ENCODE results near the gene DAB2IP. TPM values are rescaled to one million over a fixed set of nuclear protein-coding genes. Genes with fewer than 3 reads are reported as not detected.

The DAB2IP gene
- total and polyA plus RNA-seq, 4 donors, result 2.3 to 13.1 (median 5.4) TPM

GRCh38 chr9:121818016-121818661 lies 166.7 kb downstream of the DAB2IP start:
- no peak for DNase-seq (ENCODE audit: low spot score)
- TF ChIP-seq HNF4G (IDR thresholded peaks at IDR 0.05), result no peak
- TF ChIP-seq, protein P1, sequence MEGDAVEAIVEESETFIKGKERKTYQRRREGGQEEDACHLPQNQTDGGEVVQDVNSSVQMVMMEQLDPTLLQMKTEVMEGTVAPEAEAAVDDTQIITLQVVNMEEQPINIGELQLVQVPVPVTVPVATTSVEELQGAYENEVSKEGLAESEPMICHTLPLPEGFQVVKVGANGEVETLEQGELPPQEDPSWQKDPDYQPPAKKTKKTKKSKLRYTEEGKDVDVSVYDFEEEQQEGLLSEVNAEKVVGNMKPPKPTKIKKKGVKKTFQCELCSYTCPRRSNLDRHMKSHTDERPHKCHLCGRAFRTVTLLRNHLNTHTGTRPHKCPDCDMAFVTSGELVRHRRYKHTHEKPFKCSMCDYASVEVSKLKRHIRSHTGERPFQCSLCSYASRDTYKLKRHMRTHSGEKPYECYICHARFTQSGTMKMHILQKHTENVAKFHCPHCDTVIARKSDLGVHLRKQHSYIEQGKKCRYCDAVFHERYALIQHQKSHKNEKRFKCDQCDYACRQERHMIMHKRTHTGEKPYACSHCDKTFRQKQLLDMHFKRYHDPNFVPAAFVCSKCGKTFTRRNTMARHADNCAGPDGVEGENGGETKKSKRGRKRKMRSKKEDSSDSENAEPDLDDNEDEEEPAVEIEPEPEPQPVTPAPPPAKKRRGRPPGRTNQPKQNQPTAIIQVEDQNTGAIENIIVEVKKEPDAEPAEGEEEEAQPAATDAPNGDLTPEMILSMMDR (IDR thresholded peaks at IDR 0.05; ENCODE audit: low read depth, low read length, missing input control), result no peak
- TF ChIP-seq RAD21 (IDR thresholded peaks at IDR 0.05), result no peak
- TF ChIP-seq TAF1 (conservative IDR thresholded peaks at IDR 0.05), result no peak
- TF ChIP-seq ZBTB33 (IDR thresholded peaks at IDR 0.05), result no peak
- no peak for TF ChIP-seq NR2F2 (IDR thresholded peaks at IDR 0.05)
- no peak for TF ChIP-seq RXRA (IDR thresholded peaks at IDR 0.05)
- TF ChIP-seq GABPA (IDR thresholded peaks at IDR 0.05 in 1 of 2, conservative IDR thresholded peaks at IDR 0.05 in 1 of 2), result no peak
- TF ChIP-seq HNF4A (conservative IDR thresholded peaks at IDR 0.05), result no peak
- no peak for TF ChIP-seq FOXA1 (IDR thresholded peaks at IDR 0.05)
- no peak for TF ChIP-seq FOXA2 (IDR thresholded peaks at IDR 0.05)
- TF ChIP-seq MAX (IDR thresholded peaks at IDR 0.05), result no peak
- TF ChIP-seq JUND (IDR thresholded peaks at IDR 0.05), result no peak
- no peak for TF ChIP-seq EGR1 (IDR thresholded peaks at IDR 0.05; ENCODE audit: low read depth in 2 of 2)
- no peak for TF ChIP-seq YY1 (IDR thresholded peaks at IDR 0.05)
- Histone ChIP-seq H3K36me3 (ENCODE audit: control insufficient read depth in 4 of 4, insufficient read depth in 3 of 4, low read depth in 1 of 4, low read length in 3 of 4) (no peaks in the 10 kb centered on the region), H3K27me3 (ENCODE audit: control insufficient read depth in 4 of 4, insufficient read depth in 4 of 4, low read length in 3 of 4) (no peaks in the 10 kb centered on the region), H3K9ac (ENCODE audit: low read depth in 1 of 2, low read length in 2 of 2) (no peak overlapping the region), H3K9me3 (ENCODE audit: control insufficient read depth in 4 of 4, low read length in 3 of 4) (no peaks in the 10 kb centered on the region), H3K4me3 (ENCODE audit: low read depth in 1 of 3, low read length in 3 of 3) (no peak overlapping the region), H3K27ac (ENCODE audit: low read depth in 1 of 2, low read length in 2 of 2) (no peak overlapping the region), H3K4me1 (ENCODE audit: control insufficient read depth in 4 of 4, insufficient read depth in 4 of 4, low read length in 3 of 4) (no peaks in the 10 kb centered on the region)
- WGBS, result 88% methylated on average over 19 of the region's 19 CpGs

DNA sequence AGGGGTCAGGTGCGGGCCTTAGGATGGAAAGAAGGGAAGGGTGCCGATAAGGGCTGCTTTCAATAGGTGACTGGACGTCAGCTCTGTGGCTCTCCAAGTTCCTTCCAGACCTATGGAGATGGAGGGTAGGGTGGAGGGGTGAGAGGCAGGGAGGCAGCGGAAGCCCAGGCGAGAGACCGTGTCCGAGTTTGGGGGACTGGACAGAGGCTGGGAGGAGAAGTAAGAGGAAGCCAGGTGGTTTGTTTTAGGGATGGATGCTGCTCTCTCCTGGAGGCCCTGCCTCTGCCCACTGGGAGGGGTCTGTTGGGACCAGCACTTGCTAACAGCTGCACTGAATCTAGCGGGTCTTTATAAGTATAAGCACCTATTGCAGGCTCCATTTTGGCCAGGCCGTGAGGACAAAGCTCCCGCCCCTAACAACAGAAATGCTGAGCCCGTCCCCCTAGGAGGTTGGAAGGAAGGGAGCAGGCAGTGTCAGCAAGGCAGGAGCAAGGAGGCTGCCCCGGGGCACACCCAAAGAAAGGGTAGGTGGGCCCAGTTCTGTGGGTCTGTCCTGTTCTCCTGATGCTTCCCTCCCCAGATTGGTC lies 167.5 kb downstream of the DAB2IP start:
- no peaks in the 10 kb centered on the region for H3K27me3 ChIP-seq (ENCODE audit: control insufficient read depth in 4 of 4, insufficient read depth in 4 of 4, low read length in 3 of 4)
- DNase-seq (ENCODE audit: low spot score), result no peak
- H3K27ac ChIP-seq (ENCODE audit: low read depth in 1 of 2, low read length in 2 of 2), result no peak overlapping the region
- no peak for TF ChIP-seq YY1 (IDR thresholded peaks at IDR 0.05)
- TF ChIP-seq MAX (IDR thresholded peaks at IDR 0.05), result no peak
- TF ChIP-seq RXRA (IDR thresholded peaks at IDR 0.05), result no peak
- no peak for TF ChIP-seq JUND (IDR thresholded peaks at IDR 0.05)
- no peak for TF ChIP-seq NR2F2 (IDR thresholded peaks at IDR 0.05)
- TF ChIP-seq GABPA (IDR thresholded peaks at IDR 0.05 in 1 of 2, conservative IDR thresholded peaks at IDR 0.05 in 1 of 2), result no peak
- no peak for TF ChIP-seq TAF1 (conservative IDR thresholded peaks at IDR 0.05)
- TF ChIP-seq FOXA2 (IDR thresholded peaks at IDR 0.05), result no peak
- TF ChIP-seq FOXA1 (IDR thresholded peaks at IDR 0.05), result no peak
- TF ChIP-seq HNF4A (conservative IDR thresholded peaks at IDR 0.05), result no peak
- H3K36me3 ChIP-seq (ENCODE audit: control insufficient read depth in 4 of 4, insufficient read depth in 3 of 4, low read depth in 1 of 4, low read length in 3 of 4), result no peaks in the 10 kb centered on the region
- 90% methylated on average over 12 of the region's 12 CpGs for WGBS
- no peak overlapping the region for H3K9ac ChIP-seq (ENCODE audit: low read depth in 1 of 2, low read length in 2 of 2)
- no peak overlapping the region for H3K4me3 ChIP-seq (ENCODE audit: low read depth in 1 of 3, low read length in 3 of 3)
- no peaks in the 10 kb centered on the region for H3K9me3 ChIP-seq (ENCODE audit: control insufficient read depth in 4 of 4, low read length in 3 of 4)
- no peaks in the 10 kb centered on the region for H3K4me1 ChIP-seq (ENCODE audit: control insufficient read depth in 4 of 4, insufficient read depth in 4 of 4, low read length in 3 of 4)

Measured in liver (tissue), 9 donors.